H1 (cell line): ENCODE data around the gene DOCK9. TPM values are rescaled to one million over a fixed set of nuclear protein-coding genes. Genes with fewer than 3 reads are reported as not detected.

ENCODE experiments used
- CBX5 ChIP-seq: fragments of 300-800, 300-1000 bp; sonication (generic); IDR thresholded peaks from 2 replicates; pipeline ENCODE4 v1.7.1; 2016; ENCODE audit warnings: antibody characterized with exemption, low read length, low read depth
- CREB1 ChIP-seq: IDR thresholded peaks from 2 replicates; pipeline ENCODE4 v1.6.1; 2012; ENCODE audit warnings: inconsistent platforms
- CTBP2 ChIP-seq: IDR thresholded peaks from 2 replicates; pipeline ENCODE4 v1.7.0; 2011; ENCODE audit warnings: borderline replicate concordance, mild to moderate bottlenecking, moderate library complexity, mixed read lengths, low read length; ENCODE audit not compliant: insufficient read depth, insufficient read length
- E2F6 ChIP-seq: IDR thresholded peaks from 2 replicates; pipeline ENCODE4 v1.6.1; 2012; ENCODE audit warnings: inconsistent platforms
- HDAC2 ChIP-seq, 2 experiments: fragments of 300-600 bp in 1 of 2; sonication (generic) in 1 of 2; IDR thresholded peaks; 2 replicates each; pipeline ENCODE4 v1.6.1; 2011 to 2012; ENCODE audit warnings: low read depth in 2 of 2, low read length in 2 of 2, mild to moderate bottlenecking in 2 of 2, moderate library complexity in 2 of 2, borderline replicate concordance in 1 of 2, inconsistent platforms in 1 of 2
- KDM4A ChIP-seq: IDR thresholded peaks from one replicate; pipeline ENCODE4 v1.7.1; 2012; ENCODE audit warnings: low read depth, mild to moderate bottlenecking, moderate library complexity, low read length, inconsistent platforms; ENCODE audit not compliant: severe bottlenecking
- KDM5A ChIP-seq: fragments of 200-600 bp; IDR thresholded peaks from 2 replicates; pipeline ENCODE4 v1.7.1; 2012; ENCODE audit warnings: mild to moderate bottlenecking, low read length, inconsistent platforms, mixed read lengths
- MAFK ChIP-seq: IDR thresholded peaks from 2 replicates; pipeline ENCODE4 v1.6.1; 2012; ENCODE audit warnings: low read depth, mild to moderate bottlenecking, improper control_type of control experiment, low read length
- POLR2AphosphoS5 ChIP-seq: IDR thresholded peaks from 2 replicates; pipeline ENCODE4 v1.6.1; 2011; ENCODE audit warnings: low read depth, low read length
- SAP30 ChIP-seq: fragments of 300-600 bp; sonication (generic); IDR thresholded peaks from 2 replicates; pipeline ENCODE4 v1.7.1; 2012; ENCODE audit warnings: low read length, moderate library complexity, mild to moderate bottlenecking, inconsistent platforms; ENCODE audit not compliant: insufficient read depth, insufficient replicate concordance
- polyA plus RNA-seq, 7 experiments: library from polyadenylated mRNA; depleted of rRNA in 3 of 7; stranded (reverse) in 5 of 7; unstranded in 2 of 7; fragments of >200 nt in 5 of 7; fragments of 200-250 nt in 2 of 7; gene quantifications; 1 replicate in 5 of 7; 2 replicates in 1 of 7; 4 replicates in 1 of 7; pipeline versions ENCODE4 v1.2.1 to v1.2.3, GENCODE V29; 2011 to 2013; ENCODE audit warnings: missing spikeins in 2 of 7, mixed read lengths in 2 of 7
- total RNA-seq: library from RNA; stranded (reverse); fragmentation: NEBNext Ultra II Directional; extraction: Animal tissue kit (Norgen Biotek cat#: 25700); gene quantifications from 2 replicates; pipeline ENCODE4 v1.2.1, GENCODE V29; 2021

Gene DOCK9
- total and polyA plus RNA-seq, 2 of the 8 experiments (the other 6 are each of a cell fraction or from before 2014, with no cell fraction given) = 21.6 to 31.5 TPM

GRCh38 chr13:98827449-98827848 lies 150.4 kb downstream of the DOCK9 start (continued):
- no peak for TF ChIP-seq MAFK
- no peak for TF ChIP-seq SAP30
- TF ChIP-seq KDM4A = no peak
- no peak for TF ChIP-seq HDAC2 (IDR thresholded peaks at IDR 0.05; ENCODE audit: borderline replicate concordance in 1 of 2, low read depth in 2 of 2, low read length in 2 of 2)
- TF ChIP-seq CTBP2 = no peak
- no peak for TF ChIP-seq KDM5A
- TF ChIP-seq CREB1 = no peak
- TF ChIP-seq POLR2AphosphoS5 = no peak
- TF ChIP-seq CBX5 = no peak
- TF ChIP-seq E2F6 = peak; percentile 68; the same call in 1 of the 2 replicates
